HG02571 (cell line): ENCODE measurements around the gene EIF1.
"Not testable (repeated sequence)": the region's sequence is repeated elsewhere in the genome, so short reads cannot be mapped to it uniquely, and the experiment has no call there.

Source experiments
- ATAC-seq: cut with Tn5 transposase; IDR thresholded peaks from one replicate; pipeline ENCODE4 v1.9.1; 2021; ENCODE audit warnings: mild to moderate bottlenecking, moderate library complexity; ENCODE audit not compliant: unreplicated experiment

Gene EIF1

GRCh38 chr17:41655611-41656111, 33.0 kb upstream of the EIF1 start:
- no peak for ATAC-seq

GRCh38 chr17:41656249-41657023, 32.2 kb upstream of the EIF1 start:
- no peak for ATAC-seq

- no peak for ATAC-seq
Measured at GRCh38 chr17:41657176-41657754, 31.4 kb upstream of the EIF1 start.

- no peak for ATAC-seq
Measured at GRCh38 chr17:41657936-41658335, 30.7 kb upstream of the EIF1 start.

DNA sequence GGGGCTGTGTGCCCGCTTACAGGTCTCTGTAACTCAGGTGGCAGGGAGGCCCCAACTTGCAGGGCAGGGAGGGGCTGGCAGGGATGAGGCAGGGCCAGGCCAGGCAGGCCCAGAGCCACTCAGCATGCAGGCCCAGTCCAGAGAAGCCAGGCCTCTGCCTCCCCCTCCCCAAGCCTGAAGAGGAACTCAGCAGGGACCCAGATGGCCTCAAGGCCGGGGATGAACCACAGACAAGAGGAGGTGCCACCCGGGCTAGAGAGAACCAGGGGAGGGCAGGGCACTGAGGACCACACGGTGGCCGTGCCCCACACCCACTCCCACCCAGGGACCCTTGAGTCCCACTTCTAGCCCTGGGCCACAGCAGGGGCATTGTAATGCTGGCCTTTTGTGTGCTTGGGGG, 29.8 kb upstream of the EIF1 start:
- no peak for ATAC-seq

DNA sequence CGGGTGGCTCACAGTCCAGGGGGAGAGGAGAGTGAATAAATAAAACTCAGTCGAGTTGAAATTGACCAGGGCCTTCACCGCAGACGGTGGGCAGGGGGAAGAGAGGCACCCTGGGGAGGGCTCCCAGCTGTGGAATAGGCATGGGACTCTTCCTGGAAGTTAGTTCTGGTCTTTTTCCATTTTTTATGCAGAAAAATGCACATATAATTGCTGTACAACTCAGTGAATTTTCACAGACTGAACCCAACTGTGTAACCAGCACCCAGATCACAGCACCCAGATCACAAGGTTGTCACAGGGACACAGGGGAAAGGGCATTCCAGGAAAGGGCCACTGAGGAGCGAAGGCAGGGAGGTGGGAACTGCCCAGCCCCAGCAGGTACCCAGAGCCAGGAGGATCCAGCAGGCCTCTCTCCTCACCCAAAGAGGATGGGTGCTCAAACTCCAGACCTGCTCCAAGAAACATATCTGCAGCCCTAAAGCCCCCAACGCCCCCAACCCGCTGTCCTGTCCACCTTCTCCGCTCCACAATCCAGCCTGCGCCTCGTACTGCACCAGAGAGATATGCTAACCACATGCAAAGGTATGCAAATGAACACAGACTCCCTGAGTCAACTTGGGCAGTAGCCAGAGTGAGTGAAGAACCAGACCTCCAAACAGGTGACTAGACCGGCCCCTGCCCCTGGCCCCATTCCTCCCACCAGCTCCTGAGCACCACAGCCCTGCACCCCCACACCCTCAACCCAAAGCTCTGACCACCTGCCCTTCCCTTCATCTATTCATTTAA, 29.1 kb upstream of the EIF1 start:
- ATAC-seq, result no peak

- no peak for ATAC-seq
Measured at GRCh38 chr17:41660221-41660711, 28.4 kb upstream of the EIF1 start.

GRCh38 chr17:41663451-41664171, 25.1 kb upstream of the EIF1 start:
- no peak for ATAC-seq

- ATAC-seq, result no peak
Measured at GRCh38 chr17:41664172-41664457, 24.6 kb upstream of the EIF1 start.

DNA sequence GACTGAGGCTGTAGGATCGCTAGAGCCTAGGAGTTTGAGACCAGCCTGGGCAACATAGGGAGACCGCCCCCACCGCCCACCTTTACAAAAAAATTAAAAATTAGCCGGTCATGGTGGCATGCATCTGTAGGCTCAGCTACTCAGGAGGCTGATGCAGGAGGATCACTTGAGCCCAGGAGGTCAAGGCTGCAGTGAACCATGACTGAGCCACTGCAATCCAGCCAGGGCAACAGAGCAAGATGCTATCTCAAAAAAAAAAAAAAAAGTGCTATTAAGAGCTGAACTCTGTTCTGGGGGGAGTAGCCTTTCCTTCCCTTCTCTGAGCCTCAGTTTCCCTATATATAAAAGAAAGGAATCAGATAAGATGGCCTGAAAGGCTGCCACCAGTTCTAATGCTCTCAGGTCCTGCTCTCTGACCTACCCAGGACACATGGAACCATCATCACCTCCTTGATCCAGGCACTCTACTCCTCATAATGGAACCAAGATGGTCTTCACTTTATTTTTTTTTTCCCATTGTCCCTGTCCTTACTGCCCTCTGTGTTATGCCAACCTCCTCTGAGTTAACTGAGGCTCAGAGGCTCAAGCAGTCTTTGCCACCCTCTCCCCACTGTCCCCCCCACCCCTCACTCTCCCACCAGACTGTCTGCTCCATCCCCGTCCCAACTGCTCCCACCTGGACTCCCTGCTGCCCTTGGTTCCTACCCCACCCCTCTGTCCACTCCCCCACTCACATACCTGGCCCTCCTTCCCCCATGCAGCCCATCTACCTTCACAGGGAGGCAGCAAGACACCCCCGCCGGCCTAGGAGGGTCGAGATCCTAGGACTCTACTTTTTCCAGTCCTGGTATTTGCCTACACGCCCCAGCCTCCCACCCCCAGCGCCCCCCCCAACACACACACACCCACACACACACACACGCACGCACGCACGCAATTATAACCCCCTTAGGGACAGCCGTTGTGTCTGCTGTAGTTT, 23.8 kb upstream of the EIF1 start:
- no peak for ATAC-seq

DNA sequence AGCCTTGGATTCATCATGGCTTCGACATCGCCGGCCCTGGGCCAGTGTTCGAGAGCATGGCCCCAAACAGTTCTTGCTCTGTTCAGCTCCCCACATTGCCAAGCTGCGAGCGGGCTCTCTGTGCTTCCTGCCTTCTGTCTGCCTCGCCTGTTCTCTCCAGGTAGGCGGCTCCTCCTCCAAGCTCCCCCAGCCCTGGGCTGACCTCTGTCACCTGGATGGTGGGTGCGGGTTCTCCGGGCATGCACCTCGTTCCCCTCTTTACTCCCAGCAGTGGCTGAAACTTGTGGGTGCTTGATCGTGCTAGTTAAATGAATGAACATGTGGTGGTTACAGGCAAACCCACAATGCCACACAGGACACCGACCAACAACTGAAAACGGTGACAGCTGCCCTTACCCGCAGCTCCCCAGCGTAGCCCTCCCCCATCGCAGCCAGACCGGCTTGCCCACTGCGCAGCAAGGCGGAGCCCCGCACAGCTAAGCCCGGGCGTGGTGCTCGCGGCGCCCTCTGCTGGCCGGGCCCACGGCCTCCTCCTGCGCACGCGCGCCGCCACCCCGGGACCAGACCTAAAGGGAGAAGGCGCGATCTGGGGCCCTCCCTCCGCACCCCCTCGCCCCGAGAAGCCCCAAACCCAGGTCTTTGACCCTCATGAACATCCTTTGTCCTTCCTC, 23.0 kb upstream of the EIF1 start:
- peak; percentile 59 for ATAC-seq

DNA sequence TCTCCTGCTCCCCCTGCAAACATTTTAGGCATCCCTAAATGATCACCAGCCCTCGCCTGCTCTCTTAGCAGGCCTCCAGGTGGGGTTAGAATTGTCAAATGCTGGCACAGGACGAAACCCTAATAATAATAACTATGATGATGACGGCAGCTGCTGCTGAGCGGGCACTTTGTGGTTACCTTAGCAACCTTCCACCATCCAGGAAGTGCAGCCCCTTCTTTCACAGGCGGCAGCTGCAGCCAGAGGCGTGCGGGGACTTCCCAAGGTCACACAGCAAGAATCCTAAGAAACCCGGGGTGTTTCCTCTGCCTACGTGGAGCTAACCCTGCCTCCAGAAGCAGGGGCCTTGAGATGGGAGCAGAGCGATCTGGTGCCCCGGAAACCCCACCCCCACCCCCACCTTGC, 22.4 kb upstream of the EIF1 start:
- ATAC-seq, result peak; percentile 36

- peak; percentile 42 for ATAC-seq
Measured at GRCh38 chr17:41666708-41667279, 21.9 kb upstream of the EIF1 start.

GRCh38 chr17:41667280-41668041, 21.2 kb upstream of the EIF1 start:
- no peak for ATAC-seq

GRCh38 chr17:41672153-41672552, 16.5 kb upstream of the EIF1 start:
- no peak for ATAC-seq

DNA sequence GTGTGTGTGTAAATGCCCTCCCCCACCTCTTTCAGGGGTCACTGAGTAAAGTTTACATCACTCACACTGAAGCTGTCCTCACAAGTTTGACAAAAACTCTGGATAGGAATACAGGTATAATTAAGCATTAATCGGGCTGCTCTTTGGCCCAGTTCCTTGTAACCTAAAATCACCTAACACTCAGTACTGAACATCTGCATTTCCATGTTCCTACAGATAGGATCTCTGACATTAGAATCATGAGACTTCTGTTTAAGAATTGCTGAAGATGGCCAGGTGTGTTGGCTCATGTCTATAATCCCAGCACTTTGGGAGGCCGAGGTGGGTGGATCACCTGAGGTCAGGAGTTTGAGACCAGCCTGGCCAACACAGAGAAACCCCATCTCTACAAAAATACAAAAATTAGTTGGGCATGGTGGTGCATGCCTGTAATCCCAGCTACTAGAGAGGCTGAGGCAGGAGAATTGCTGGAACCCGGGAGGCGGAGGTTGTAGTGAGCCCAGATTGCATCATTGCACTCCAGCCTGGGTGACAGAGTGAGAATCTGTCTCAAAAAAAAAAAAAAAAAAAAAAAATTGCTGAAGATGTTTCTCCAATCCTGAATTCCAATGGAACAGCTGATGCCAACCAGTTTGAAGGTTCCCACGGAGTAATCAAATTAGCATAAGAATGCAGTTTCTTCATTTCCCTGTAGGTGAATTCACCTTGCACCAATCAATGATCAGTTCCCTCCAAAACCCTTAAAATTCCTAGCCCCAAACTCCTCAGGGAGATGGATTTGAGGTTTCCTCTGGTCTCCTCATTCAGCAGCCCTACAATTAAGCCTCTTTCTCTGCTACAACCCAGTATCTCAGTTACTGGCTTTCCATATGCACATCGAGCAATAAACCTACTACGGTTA, 13.3 kb upstream of the EIF1 start:
- not testable (repeated sequence) for ATAC-seq

DNA sequence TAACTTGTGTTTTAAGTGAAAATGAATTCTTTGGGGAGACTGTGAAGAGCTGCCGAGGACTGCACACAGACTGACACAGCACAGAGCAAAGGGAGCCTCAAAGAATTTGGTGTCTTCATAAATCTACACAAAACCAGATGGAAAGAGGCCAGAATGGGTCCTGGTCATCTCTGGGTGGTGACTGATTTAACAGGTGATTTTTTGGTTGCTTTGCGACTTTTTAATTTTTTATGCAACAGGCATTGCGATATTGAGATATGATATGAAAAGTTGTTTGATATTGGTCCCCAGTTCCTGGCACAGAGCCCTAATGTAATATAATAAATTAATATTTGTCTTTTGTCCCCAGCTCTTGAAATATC, 12.6 kb upstream of the EIF1 start:
- no peak for ATAC-seq
